ENCODE measurements around the gene NOS1. TPM values are rescaled to one million over a fixed set of nuclear protein-coding genes. Genes with fewer than 3 reads are reported as not detected.

NOS1 gene
- total RNA-seq, 3 donors from 2014 or later, result under 0.01 to 0.16 TPM; not detected in 1

- no peak for DNase-seq (ENCODE audit: low spot score in 2 of 2)
- Histone ChIP-seq H3K36me3 (no peaks in the 10 kb centered on the region), H3K9me3 (peaks cover 0 to 11% of the 10 kb centered on the region in 2 donors), H3K27ac (no peak overlapping the region), H3K4me3 (no peak overlapping the region), H3K4me1 (no peaks in the 10 kb centered on the region), H3K27me3 (no peaks in the 10 kb centered on the region)
- intact Hi-C loops (cut with DNase I; ENCODE audit: low total_unique reads), result no loop called here
- TF ChIP-seq POLR2AphosphoS5 (IDR thresholded peaks at IDR 0.05), result no peak
- TF ChIP-seq POLR2A (IDR thresholded peaks at IDR 0.05), result no peak
- no peak for TF ChIP-seq CTCF (IDR thresholded peaks at IDR 0.05)
Observed at GRCh38 chr12:117316336-117316735, 45.1 kb downstream of the NOS1 start.

GRCh38 chr12:117313926-117314325 is 47.5 kb downstream of the NOS1 start:
- TF ChIP-seq CTCF (IDR thresholded peaks at IDR 0.05), result no peak
- no peak for TF ChIP-seq POLR2A (IDR thresholded peaks at IDR 0.05)
- no peak for TF ChIP-seq POLR2AphosphoS5 (IDR thresholded peaks at IDR 0.05)

DNA sequence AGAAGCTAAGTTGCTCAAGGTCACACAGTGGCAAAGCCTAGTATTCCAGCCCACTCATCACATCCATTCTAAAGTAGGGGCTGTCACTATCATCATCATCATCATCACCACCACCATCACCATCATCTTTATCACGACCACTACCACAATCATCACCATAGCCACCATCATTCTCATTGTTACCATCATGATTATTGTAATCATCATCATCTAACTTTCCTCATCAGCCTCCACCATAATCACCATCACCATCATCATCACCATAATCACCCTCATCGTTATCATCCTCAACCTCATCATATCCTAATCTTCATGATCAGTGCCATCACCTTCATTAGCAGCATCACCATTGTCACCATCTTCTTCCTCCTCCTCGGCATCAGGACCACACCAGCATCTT is 48.7 kb downstream of the NOS1 start:
- Histone ChIP-seq H3K4me1 (no peaks in the 10 kb centered on the region), H3K36me3 (no peaks in the 10 kb centered on the region), H3K27ac (no peak overlapping the region), H3K4me3 (no peak overlapping the region), H3K27me3 (no peaks in the 10 kb centered on the region), H3K9me3 (peaks cover 0 to 11% of the 10 kb centered on the region in 2 donors)
- no peak for DNase-seq (ENCODE audit: low spot score in 2 of 2)
- intact Hi-C loops (cut with DNase I; ENCODE audit: low total_unique reads), result no loop called here
- no peak for TF ChIP-seq POLR2AphosphoS5 (IDR thresholded peaks at IDR 0.05)

More at GRCh38 chr12:117313926-117314325, 47.5 kb downstream of the NOS1 start:
- Histone ChIP-seq H3K9me3 (peaks cover 0 to 11% of the 10 kb centered on the region in 2 donors), H3K27ac (no peak overlapping the region), H3K27me3 (no peaks in the 10 kb centered on the region), H3K4me3 (no peak overlapping the region), H3K36me3 (no peaks in the 10 kb centered on the region), H3K4me1 (no peaks in the 10 kb centered on the region)
- DNase-seq (ENCODE audit: low spot score in 2 of 2), result no peak
- intact Hi-C loops (cut with DNase I; ENCODE audit: low total_unique reads), result no loop called here

DNA sequence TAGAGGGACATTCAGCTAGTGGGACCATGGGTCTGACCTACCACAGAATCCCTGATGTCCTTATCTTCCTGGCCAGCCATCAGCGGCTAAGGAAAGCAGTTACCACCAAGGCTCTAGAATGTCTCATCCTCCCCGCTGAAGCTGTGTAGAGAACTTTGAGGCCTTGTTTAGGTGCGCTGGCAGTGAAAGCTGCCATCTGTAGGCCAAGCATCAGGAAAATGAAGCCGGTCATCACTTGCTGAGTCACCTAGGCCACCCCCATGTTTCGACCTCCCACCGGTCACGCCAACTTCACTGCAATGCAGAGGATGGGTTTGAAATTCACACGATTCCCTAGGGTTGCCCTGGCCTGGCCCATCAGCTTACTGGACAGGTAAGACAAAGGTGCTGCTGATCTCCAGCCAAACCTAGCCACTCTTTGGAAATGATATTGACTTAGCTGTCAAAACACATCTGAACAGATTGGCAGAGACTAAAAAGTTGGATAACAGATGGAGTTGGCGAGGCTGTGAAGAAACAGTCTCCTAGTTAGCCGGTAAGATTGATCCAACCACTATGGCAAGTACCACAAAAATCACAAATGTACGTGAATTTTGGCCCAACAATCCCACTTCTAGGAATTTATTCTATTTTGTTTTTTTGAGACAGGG is 52.0 kb downstream of the NOS1 start:
- TF ChIP-seq POLR2AphosphoS5 (IDR thresholded peaks at IDR 0.05), result no peak
- TF ChIP-seq POLR2A (IDR thresholded peaks at IDR 0.05), result no peak
- no peak for TF ChIP-seq CTCF (IDR thresholded peaks at IDR 0.05)
- H3K4me1 ChIP-seq, result no peaks in the 10 kb centered on the region
- no peak for DNase-seq (ENCODE audit: low spot score in 2 of 2)

DNA sequence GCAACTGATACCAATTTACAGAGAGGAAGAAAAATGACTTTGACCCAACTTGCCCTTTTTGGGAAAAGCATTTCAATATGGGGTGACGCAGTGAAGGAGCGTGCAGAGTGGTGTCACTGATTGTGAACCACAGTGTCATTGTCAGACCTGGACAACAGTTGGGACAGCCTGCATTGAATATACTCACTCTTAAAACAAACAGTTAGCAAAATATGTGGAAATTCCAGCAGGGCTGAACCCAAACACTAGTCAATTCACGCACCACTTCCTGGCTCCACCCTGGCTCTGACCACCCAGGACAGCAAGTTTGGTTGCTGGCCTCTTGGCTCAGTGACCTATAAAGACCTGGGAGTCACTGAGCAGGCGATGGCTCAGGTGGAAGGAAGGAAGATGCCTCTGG is 61.3 kb downstream of the NOS1 start:
- intact Hi-C loops (cut with DNase I; ENCODE audit: low total_unique reads), result no loop called here
- Histone ChIP-seq H3K27me3 (no peaks in the 10 kb centered on the region), H3K36me3 (no peaks in the 10 kb centered on the region), H3K9me3 (no peaks in the 10 kb centered on the region), H3K4me3 (no peak overlapping the region), H3K4me1 (no peaks in the 10 kb centered on the region), H3K27ac (no peak overlapping the region)
- DNase-seq (ENCODE audit: low spot score in 2 of 2), result no peak
- TF ChIP-seq POLR2A (IDR thresholded peaks at IDR 0.05), result no peak
- no peak for TF ChIP-seq CTCF (IDR thresholded peaks at IDR 0.05)
- no peak for TF ChIP-seq POLR2AphosphoS5 (IDR thresholded peaks at IDR 0.05)

More for the DNA sequence above, 52.0 kb downstream of the NOS1 start:
- no peak overlapping the region for H3K27ac ChIP-seq
- no peaks in the 10 kb centered on the region for H3K27me3 ChIP-seq
- intact Hi-C loops (cut with DNase I; ENCODE audit: low total_unique reads), result no loop called here
- no peak overlapping the region for H3K4me3 ChIP-seq
- no peaks in the 10 kb centered on the region for H3K36me3 ChIP-seq
- no peaks in the 10 kb centered on the region for H3K9me3 ChIP-seq

All from breast epithelium (tissue), 4 donors.